BJ (cell line): Measurements from ENCODE around the gene SMARCC1. TPM values are rescaled to one million over a fixed set of nuclear protein-coding genes. Genes with fewer than 3 reads are reported as not detected.

Source experiments
- CTCF ChIA-PET: fragments of 350-600 bp; formaldehyde crosslinking; extraction: SDS; loops from one replicate; lab custom pipeline; 2021; ENCODE audit warnings: antibody characterized with exemption, inconsistent platforms; lab: Yijun Ruan, JAX
- POLR2A ChIA-PET: fragments of 300-600 bp; sonication (Branson Sonifier 250); formaldehyde crosslinking; extraction: SDS; loops from one replicate; lab custom pipeline; 2021; ENCODE audit warnings: antibody characterized with exemption; lab: Charles Lee
- DNase-seq: peaks from one replicate; pipeline ENCODE4 v3.0.0-alpha.2; 2011; ENCODE audit warnings: low read depth
- H3K27me3 ChIP-seq: 2 replicates; pipeline ENCODE4 v1.6.0; 2011; ENCODE audit warnings: low read length; ENCODE audit not compliant: control insufficient read depth, insufficient read depth
- H3K36me3 ChIP-seq: 2 replicates; pipeline ENCODE4 v1.5.1; 2011; ENCODE audit warnings: low read length; ENCODE audit not compliant: control insufficient read depth, insufficient read depth
- H3K4me3 ChIP-seq: 2 replicates; pipeline ENCODE4 v1.5.1; 2011; ENCODE audit warnings: low read depth, mild to moderate bottlenecking, control low read depth, low read length
- polyA plus RNA-seq: library from polyadenylated mRNA; depleted of rRNA; stranded (reverse); fragments of >200 nt; gene quantifications from 2 replicates; pipeline ENCODE4 v1.2.3, GENCODE V29; 2011
- TF ChIP-seq, protein P1 (sequence below): IDR thresholded peaks from 2 replicates; pipeline ENCODE4 v1.5.1; 2011; ENCODE audit warnings: low read depth, mild to moderate bottlenecking, control low read depth, inconsistent platforms, low read length, moderate library complexity; ENCODE audit not compliant: insufficient read depth

SMARCC1 gene
- polyA plus RNA-seq, 1 experiment = 25.8 TPM

DNA sequence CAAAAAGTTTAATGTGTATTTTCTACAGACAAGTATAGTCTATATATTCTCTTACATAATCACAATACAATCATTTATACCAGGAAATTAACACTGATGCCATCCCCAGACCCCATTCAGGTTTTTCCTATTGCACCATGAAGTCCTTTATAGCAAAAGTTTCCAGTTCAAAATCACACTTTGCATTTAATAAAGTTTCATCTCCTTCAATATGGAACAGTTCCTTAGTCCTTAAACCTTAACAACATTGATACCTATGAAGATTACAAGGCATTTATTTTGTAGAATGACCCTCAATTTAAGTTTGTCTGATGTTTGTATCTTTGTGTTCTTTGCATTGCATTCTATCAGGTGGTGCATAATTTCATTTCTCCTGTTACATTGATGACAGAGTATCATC is 2.0 kb upstream of the SMARCC1 start:
- H3K4me3 ChIP-seq = no peak overlapping the region
- DNase-seq = no peak
- CTCF ChIA-PET = interaction anchor here (0.9 to 1.5 kb wide), 2 partner anchors 261 to 262 kb away, joined by 3 to 8 read pairs; no protein-coding TSS in a partner anchor
- no peaks in the 10 kb centered on the region for H3K36me3 ChIP-seq
- TF ChIP-seq, protein P1, sequence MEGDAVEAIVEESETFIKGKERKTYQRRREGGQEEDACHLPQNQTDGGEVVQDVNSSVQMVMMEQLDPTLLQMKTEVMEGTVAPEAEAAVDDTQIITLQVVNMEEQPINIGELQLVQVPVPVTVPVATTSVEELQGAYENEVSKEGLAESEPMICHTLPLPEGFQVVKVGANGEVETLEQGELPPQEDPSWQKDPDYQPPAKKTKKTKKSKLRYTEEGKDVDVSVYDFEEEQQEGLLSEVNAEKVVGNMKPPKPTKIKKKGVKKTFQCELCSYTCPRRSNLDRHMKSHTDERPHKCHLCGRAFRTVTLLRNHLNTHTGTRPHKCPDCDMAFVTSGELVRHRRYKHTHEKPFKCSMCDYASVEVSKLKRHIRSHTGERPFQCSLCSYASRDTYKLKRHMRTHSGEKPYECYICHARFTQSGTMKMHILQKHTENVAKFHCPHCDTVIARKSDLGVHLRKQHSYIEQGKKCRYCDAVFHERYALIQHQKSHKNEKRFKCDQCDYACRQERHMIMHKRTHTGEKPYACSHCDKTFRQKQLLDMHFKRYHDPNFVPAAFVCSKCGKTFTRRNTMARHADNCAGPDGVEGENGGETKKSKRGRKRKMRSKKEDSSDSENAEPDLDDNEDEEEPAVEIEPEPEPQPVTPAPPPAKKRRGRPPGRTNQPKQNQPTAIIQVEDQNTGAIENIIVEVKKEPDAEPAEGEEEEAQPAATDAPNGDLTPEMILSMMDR = no peak
- POLR2A ChIA-PET = no interaction called here
- no peaks in the 10 kb centered on the region for H3K27me3 ChIP-seq

DNA sequence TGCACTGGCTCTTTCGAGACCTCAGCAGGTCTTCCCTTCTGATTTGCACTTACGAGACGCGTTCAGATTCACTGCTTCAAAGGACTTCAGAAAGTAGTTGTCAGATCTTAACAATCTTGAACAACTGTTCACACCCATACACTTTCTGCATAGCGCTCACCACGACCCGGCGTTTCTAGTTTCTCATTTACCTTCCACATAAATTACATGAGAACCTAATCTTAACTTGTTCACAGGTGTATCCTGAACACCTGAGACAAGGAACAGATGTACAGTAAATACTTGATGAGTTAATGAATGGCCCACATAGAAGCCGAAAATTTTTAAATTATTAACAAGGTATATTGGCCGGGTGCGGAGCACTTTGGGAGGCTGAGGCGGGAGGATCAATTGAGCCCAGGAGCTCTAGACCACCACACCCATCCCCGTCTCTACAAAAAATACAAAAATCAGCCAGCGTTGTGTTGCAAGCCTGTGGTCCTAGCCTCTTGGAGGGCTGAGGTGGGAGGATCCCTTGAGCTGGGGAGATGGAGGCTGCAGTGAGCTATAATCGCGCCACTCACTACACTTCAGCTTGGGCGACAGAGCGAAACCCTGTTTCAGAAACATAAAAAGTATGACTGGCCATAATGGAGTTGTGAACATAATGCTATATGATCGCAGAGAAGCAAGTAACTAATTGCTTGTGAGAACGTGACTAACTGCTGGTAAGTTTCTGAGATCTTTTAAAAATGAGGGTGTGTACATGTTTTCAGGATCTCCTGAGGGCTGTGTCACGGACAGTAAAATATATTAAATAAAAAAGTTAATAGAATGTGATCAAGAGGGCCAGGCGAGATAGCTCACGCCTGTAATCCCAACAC is 984 bp upstream of the SMARCC1 start:
- Histone ChIP-seq H3K27me3 (no peaks in the 10 kb centered on the region), H3K4me3 (peak overlapping the region; percentile 83), H3K36me3 (no peaks in the 10 kb centered on the region)
- ChIA-PET POLR2A (no interaction called here), CTCF (interaction anchor here (0.9 kb wide), 1 partner anchor 260 kb away, joined by 3 read pairs; no protein-coding TSS in a partner anchor)
- TF ChIP-seq, protein P1 = no peak
- no peak for DNase-seq

DNA sequence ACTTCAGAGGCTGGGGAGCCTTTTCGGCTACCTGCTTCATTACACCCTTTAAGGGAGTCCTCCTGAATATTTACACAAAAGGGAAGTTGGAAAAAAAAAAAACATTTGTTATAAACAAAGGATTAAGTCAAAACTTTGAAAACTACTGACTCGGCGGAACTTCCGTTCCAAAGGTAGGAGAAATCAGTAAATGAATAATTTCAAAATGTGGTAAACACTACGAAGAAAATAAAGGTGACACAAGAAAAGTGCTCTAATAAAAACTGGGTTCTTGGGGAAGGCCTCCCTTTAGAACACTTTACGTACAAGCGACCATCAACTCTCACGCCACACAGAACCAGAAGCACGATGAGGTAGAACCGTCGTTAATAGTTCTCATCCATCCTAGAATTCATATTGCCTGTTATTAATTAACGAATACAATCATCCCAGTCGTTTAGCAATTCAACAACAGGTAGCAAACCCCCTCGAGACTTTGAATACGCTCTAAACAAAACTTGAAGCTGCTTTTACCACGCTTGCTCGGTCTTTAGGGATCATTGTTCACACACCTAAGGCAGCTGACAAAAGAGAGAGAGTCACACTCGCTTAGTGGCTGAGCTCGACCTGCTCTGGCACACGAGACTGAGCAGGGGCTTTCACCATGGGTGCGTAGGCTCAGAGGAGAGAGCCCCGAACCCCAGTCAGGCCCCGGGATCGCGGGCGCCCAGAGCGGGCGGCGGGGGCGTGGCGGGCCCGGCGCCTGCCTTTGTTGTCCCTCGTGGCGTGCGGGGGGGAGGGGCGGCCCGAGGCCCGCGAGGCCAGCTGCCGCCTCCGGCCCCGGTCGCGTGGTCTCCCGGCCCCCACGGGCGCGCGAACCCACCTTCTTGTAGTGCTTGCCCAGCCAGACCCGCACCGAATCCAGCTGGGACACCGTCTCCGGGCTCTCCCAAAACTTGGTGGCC is 680 bp downstream of the SMARCC1 start:
- POLR2A ChIA-PET = interaction anchor here (0.6 kb wide), 1 partner anchor 53 kb away, joined by 3 read pairs; no protein-coding TSS in a partner anchor
- DNase-seq = no peak
- Histone ChIP-seq H3K36me3 (no peaks in the 10 kb centered on the region), H3K27me3 (no peaks in the 10 kb centered on the region), H3K4me3 (peak overlapping the region; percentile 83)
- TF ChIP-seq, protein P1 = no peak
- CTCF ChIA-PET = interaction anchor here (2.9 kb wide), 1 partner anchor 259 kb away, joined by 10 read pairs; no protein-coding TSS in a partner anchor

DNA sequence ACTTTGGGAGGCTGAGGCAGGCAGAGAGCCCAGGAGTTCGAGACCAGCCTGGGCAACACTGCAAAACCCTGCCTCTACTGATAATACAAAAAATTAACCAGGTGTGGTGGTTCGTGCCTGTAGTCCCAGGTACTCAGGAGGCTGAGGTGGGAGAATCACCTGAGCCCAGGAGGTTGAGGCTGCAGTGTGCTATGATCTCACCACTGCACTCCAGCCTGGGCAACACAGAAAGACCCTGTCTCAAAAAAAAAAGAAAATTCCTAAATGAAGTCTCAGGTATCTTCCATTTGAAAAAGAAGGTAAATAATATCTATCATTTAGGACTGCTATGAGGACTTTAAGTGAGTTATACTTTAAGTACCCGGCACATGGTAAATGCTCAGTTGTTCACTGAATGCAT is 2.9 kb downstream of the SMARCC1 start:
- H3K4me3 ChIP-seq = no peak overlapping the region
- POLR2A ChIA-PET = interaction anchor here (0.9 kb wide), 1 partner anchor 257 kb away, joined by 3 read pairs; no protein-coding TSS in a partner anchor
- DNase-seq = no peak
- CTCF ChIA-PET = interaction anchor here (0.7 kb wide), 1 partner anchor 184 kb away, joined by 4 read pairs; no protein-coding TSS in a partner anchor
- H3K36me3 ChIP-seq = no peaks in the 10 kb centered on the region
- no peaks in the 10 kb centered on the region for H3K27me3 ChIP-seq
- TF ChIP-seq, protein P1 = no peak

DNA sequence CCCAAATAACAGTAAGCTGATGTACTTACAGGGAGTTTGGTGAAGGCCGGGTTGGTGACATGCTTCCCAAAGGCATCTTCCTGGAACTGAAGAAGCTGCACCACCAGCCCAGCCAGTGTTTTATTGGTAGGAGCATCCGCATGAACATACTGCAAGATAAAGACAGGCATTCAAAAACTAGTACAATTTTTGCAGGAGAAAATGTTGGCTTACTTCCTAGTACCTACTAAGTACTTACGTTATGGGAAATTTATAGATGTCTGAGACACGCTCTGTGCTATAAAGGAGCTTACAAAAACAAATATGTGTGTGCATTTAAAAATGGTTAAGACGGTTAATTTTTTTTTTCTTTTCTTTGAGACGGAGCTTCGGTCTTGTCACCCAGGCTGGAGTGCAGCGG is 8.9 kb downstream of the SMARCC1 start:
- Histone ChIP-seq H3K4me3 (no peak overlapping the region), H3K36me3 (peaks cover 8% of the 10 kb centered on the region), H3K27me3 (no peaks in the 10 kb centered on the region)
- no peak for DNase-seq
- TF ChIP-seq, protein P1 = no peak
- POLR2A ChIA-PET = no interaction called here
- CTCF ChIA-PET = interaction anchor here (0.6 to 1.0 kb wide), 2 partner anchors 36 to 701 kb away, joined by 3 to 5 read pairs; no protein-coding TSS in a partner anchor
